ENCODE measurements around the gene ETV7. TPM values are rescaled to one million over a fixed set of nuclear protein-coding genes. Genes with fewer than 3 reads are reported as not detected.

The ETV7 gene
- total RNA-seq, 1 donor from 2014 or later: 5.2 TPM

DNA sequence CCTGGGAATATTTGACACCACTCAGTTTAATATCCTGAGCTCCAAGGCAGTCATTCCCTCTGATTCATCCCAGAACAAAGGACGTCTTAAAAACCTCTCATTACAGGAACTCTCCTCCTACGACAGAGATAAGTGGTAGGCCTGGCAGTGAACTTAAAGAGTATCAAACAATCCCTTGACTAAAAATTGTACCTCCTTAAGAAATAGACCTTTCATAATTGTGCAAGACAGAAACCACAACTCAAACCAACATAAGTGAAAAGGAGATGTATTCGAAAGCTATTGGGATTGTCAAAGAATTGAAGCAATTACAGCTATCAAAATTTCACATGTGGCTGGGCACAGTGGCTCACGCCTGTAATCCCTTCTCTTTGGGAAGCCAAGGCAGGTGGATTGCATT is 31.6 kb downstream of the ETV7 start:
- Histone ChIP-seq H3K27ac (no peak overlapping the region), H3K27me3 (ENCODE audit: low read depth) (no peaks in the 10 kb centered on the region), H3K36me3 (no peaks in the 10 kb centered on the region), H3K4me3 (no peak overlapping the region), H3K9me3 (no peaks in the 10 kb centered on the region), H3K4me1 (peaks cover 29% of the 10 kb centered on the region)
- ATAC-seq (no peak), DNase-seq (no peak)
- intact Hi-C loops (cut with DNase I): no loop called here
- TF ChIP-seq, protein P1, sequence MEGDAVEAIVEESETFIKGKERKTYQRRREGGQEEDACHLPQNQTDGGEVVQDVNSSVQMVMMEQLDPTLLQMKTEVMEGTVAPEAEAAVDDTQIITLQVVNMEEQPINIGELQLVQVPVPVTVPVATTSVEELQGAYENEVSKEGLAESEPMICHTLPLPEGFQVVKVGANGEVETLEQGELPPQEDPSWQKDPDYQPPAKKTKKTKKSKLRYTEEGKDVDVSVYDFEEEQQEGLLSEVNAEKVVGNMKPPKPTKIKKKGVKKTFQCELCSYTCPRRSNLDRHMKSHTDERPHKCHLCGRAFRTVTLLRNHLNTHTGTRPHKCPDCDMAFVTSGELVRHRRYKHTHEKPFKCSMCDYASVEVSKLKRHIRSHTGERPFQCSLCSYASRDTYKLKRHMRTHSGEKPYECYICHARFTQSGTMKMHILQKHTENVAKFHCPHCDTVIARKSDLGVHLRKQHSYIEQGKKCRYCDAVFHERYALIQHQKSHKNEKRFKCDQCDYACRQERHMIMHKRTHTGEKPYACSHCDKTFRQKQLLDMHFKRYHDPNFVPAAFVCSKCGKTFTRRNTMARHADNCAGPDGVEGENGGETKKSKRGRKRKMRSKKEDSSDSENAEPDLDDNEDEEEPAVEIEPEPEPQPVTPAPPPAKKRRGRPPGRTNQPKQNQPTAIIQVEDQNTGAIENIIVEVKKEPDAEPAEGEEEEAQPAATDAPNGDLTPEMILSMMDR (IDR thresholded peaks at IDR 0.05): no peak

DNA sequence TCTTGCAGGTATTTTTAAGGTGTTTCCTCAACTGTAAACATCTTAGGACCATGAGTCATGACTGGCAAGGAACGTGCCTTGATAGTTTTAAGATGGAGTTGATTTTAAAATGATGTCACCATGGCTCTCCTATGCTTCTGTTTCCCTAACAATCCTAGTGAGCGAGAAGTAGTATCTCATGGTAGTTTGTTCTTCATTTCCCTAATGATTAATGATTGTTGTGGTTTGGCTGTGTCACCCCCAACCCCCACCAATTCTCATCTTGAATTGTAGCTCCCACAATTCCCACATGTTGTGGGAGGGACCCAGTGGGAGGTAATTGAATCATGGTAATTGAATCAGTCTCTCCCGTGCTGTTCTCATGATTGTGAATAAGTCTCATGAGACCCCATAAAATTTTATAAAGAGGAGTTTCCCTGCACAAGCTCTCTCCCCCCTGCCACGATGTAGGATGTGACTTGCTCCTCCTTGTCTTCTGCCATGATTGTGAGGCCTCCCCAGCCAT is 34.0 kb downstream of the ETV7 start:
- no peak for ATAC-seq
- Histone ChIP-seq H3K4me3 (no peak overlapping the region), H3K36me3 (no peaks in the 10 kb centered on the region), H3K4me1 (peaks cover 20% of the 10 kb centered on the region), H3K9me3 (no peaks in the 10 kb centered on the region), H3K27me3 (ENCODE audit: low read depth) (no peaks in the 10 kb centered on the region), H3K27ac (no peak overlapping the region)
- no peak for DNase-seq
- TF ChIP-seq, protein P1 (IDR thresholded peaks at IDR 0.05): no peak
- intact Hi-C loops (cut with DNase I): no loop called here

DNA sequence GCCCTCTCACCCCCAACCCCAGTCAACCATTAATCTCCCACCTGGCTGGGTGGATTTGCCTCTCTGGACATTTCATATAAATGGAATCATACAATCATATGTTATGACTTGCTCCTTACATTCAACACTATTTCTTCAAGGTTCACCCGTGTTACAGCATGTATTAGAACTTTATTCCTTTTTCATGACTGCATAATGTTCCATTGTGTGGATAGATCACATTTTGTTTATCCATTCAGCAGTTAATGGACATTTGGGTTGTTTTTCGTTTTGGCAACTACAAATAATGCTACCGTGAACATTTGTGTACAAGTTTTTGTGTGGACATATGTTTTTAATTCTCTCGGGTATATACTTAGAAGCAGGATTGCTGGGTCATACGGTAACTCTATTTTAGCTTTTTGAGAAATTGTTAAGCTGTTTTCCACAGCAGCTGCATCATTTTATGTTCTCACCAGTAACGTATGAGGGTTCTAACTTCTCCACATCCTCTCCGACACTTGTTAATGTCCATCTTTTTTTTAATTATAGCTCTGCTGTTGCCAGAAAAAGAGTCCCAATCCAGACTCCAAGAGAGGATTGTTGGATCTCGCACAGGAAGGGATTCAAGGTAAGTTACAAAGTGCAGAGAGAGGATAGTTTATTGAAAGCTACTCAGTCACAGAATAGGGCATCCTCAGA is 34.9 kb downstream of the ETV7 start:
- DNase-seq (no peak), ATAC-seq (no peak)
- no peak overlapping the region for H3K27ac ChIP-seq
- TF ChIP-seq, protein P1 (IDR thresholded peaks at IDR 0.05): no peak
- H3K27me3 ChIP-seq (ENCODE audit: low read depth): no peaks in the 10 kb centered on the region
- intact Hi-C loops (cut with DNase I): no loop called here
- H3K36me3 ChIP-seq: no peaks in the 10 kb centered on the region
- H3K4me3 ChIP-seq: no peak overlapping the region
- H3K4me1 ChIP-seq: peaks cover 14% of the 10 kb centered on the region
- no peaks in the 10 kb centered on the region for H3K9me3 ChIP-seq

DNA sequence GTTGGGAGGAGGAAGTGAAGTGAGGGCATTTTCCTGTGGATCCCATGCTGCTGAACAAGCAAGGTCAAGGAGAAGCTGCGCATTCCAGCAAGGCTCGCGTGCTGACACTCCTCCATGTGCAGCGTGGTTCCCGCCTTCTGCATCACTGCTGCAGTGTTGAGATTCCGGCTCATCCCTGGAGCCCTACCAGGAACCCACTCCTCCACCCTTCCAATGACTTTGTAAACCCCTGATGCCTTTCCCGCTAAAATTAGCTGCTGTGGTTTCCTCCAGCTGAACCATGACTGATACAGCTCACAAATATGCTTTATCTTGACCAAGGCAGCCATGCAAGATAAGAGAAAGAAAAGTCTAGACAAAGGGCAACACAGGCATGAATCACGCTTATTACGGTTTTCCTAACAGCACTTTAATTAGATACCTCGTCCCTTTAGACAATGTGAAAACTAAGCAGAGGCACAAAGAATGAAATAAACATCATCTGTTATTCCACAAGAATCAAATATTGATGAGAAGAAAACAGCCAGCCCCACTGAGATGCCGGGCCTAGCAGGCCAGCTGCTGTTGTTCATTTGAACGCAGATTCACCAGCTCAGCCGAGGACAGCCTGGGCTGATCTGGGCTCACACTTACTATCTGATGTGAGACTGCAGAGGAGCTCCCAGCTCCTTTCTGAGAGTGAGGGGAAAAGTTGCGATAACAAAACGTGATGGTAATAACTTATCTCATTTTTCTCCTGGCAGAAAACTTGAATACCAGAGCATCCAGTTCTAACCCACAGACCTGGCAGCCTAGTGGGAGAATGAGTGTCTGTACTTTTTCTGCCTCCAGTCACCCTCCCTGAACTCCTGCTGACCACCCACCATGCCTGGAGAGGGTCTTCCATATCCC is 36.5 kb downstream of the ETV7 start:
- peak overlapping the region; percentile 14 for H3K27ac ChIP-seq

DNA sequence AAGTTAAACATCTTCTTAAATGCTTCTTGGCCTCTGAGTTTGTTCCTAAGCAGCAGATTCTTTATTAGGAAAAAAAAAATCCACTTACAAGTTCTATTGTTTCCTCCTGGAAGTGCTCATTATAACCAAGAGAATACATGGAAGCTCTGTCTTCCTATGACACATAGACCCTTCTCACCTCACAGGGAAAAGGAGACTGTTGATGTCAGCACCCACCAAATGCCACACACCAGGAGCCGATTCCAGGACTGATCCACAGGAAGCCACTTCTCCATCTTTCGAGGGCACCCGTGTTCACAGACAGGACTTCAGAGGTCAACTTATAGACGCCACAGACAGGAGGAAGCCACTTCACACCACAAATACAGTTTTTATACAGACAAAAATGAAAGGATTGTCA is 37.4 kb downstream of the ETV7 start:
- intact Hi-C loops (cut with DNase I): no loop called here
- TF ChIP-seq, protein P1 (IDR thresholded peaks at IDR 0.05): no peak
- peak in 1 of 2 donors; percentile 26 for ATAC-seq

More for the DNA sequence above, 36.5 kb downstream of the ETV7 start:
- TF ChIP-seq, protein P1 (IDR thresholded peaks at IDR 0.05): no peak
- ATAC-seq (peak; percentile 46 to 62), DNase-seq (no peak)
- Histone ChIP-seq H3K9me3 (no peaks in the 10 kb centered on the region), H3K4me3 (no peak overlapping the region), H3K36me3 (no peaks in the 10 kb centered on the region), H3K4me1 (peaks cover 14% of the 10 kb centered on the region), H3K27me3 (ENCODE audit: low read depth) (peaks cover 4% of the 10 kb centered on the region)
- intact Hi-C loops (cut with DNase I): no loop called here

More for the DNA sequence above, 37.4 kb downstream of the ETV7 start:
- Histone ChIP-seq H3K9me3 (no peaks in the 10 kb centered on the region), H3K4me3 (no peak overlapping the region), H3K36me3 (no peaks in the 10 kb centered on the region), H3K4me1 (peaks cover 14% of the 10 kb centered on the region), H3K27ac (peak overlapping the region; percentile 14), H3K27me3 (ENCODE audit: low read depth) (peaks cover 4% of the 10 kb centered on the region)
- DNase-seq: no peak
